IPS-18c (cell line): ENCODE results near the gene MPPE1.
"Not testable (repeated sequence)": the region's sequence is repeated elsewhere in the genome, so short reads cannot be mapped to it uniquely, and the experiment has no call there.

Source experiments
- H3K4me3 ChIP-seq: 2 replicates; pipeline ENCODE4 v1.7.0; 2013; ENCODE audit warnings: low read depth, mild to moderate bottlenecking, low read length, moderate library complexity; ENCODE audit not compliant: insufficient read depth
- H3K9me3 ChIP-seq: one replicate; pipeline ENCODE4 v1.6.1; 2013; ENCODE audit warnings: mild to moderate bottlenecking, low read length, moderate library complexity; ENCODE audit not compliant: control insufficient read depth, insufficient read depth

The MPPE1 gene, protein sequence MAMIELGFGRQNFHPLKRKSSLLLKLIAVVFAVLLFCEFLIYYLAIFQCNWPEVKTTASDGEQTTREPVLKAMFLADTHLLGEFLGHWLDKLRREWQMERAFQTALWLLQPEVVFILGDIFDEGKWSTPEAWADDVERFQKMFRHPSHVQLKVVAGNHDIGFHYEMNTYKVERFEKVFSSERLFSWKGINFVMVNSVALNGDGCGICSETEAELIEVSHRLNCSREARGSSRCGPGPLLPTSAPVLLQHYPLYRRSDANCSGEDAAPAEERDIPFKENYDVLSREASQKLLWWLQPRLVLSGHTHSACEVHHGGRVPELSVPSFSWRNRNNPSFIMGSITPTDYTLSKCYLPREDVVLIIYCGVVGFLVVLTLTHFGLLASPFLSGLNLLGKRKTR

DNA sequence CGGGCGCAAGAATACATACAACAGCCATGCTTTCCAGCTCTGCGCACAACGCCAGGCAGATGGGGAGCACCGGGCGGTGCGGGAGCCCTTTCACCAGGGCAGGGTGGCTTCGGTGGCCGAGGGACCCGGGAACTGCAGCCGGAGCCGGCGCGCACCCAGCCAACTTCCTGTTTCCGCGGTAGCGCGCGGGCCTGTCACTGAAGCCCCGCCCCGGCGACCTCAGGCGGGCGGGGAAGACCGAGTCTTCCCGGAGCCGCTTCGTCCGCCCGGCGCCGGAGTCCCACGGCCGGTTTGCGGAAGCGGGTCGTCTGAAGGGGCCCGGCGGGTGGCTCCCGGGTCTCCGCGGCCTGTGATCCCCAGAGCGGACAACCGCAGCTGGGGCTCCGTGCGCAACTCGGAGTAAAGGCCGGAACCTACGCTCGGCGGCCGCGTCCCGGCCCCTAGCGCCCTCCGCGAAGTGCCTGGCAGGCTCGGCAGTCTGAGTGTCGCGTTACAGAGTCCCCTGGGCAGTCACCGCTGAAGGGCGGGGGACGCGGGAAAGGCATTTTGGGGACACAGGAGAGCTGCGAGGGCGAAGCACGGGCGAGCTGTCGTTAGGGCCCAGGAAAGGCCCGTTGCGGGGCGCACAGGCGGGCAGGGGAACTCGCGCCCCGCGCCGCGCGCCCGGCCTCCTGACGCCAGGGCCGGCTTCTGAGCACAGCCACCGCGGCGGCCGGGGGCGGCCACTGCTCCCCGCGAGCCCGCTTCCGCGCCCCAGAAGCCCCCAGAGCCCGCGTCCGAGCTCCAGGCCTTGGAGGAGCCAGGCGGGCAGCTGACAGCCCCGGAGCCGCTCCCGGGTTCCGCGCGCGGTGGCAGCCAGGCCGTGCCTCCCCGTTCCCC is at the start of gene MPPE1:
TSS of gene MPPE1 (minus strand) at position 136 of the 879 bp plus-strand sequence. CDS start 11,053 bp downstream, outside the sequence.
- peaks cover 2% of the 10 kb centered on the region for H3K9me3 ChIP-seq
- H3K4me3 ChIP-seq = peak within 1 kb of the TSS; percentile 85

DNA sequence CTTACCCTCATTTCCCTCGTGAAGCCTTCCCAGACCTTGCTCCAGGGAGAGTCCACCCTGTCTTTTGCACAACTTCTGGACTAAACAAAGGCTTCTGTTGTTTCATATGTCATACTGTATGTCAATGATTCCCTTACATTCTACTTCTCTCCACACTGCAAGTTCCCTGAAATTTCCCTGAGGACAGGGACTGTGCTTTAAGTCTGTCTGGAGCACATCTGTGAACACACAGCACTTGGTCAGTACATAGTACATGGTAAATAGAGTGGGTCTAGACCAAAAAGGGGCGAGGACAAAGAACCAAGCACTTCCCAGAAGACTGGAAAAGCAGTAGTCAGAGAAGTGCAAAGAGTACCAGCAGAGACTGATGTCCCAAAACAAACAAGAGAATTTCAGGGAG is 49.5 kb upstream of the MPPE1 start:
- Histone ChIP-seq H3K9me3 (peaks cover 6% of the 10 kb centered on the region), H3K4me3 (no peak overlapping the region)

DNA sequence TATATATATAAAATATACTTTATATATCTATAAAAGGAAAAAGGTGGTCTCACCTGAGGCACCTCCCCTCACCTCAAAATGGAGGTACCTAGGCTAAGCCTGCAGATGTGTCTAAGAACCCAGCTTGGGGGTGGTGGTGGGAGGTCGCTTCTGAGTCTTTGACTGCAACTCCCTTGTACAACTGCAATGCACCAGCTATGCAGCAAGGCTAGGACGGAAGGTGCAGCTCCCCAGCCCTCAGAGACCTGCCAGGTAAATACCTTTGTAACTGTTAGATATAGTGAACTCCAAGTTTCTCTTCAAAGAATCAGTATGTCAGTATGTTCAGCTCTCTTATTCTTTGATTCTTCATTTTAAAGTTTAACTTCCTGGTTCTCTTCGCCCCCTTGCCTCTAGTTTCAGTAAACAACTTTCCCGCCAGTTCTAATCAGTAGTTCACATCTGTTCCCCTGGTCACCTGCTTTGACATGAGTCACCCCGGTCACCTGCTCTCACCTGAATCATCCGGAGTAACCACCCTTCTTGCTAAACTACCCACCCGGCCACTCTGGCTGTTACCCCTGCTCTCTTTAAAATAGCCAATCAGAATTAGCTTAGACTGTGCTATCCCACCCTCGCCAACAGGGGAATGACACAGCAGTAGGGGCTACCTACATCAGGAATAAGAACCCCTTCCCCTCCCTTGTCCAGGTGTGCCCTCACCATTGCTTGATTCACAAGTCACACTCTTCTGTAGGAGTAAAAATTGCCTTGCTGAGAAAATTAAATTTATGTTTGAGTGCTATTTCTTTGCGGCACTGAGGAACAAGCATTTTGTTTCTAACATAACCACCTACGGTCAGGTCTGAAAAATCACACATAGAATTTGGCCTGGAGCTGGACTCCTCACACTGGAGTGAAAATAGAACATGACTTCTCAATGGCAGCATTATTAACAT is 48.5 kb upstream of the MPPE1 start:
- Histone ChIP-seq H3K4me3 (no peak overlapping the region), H3K9me3 (peaks cover 6% of the 10 kb centered on the region)

DNA sequence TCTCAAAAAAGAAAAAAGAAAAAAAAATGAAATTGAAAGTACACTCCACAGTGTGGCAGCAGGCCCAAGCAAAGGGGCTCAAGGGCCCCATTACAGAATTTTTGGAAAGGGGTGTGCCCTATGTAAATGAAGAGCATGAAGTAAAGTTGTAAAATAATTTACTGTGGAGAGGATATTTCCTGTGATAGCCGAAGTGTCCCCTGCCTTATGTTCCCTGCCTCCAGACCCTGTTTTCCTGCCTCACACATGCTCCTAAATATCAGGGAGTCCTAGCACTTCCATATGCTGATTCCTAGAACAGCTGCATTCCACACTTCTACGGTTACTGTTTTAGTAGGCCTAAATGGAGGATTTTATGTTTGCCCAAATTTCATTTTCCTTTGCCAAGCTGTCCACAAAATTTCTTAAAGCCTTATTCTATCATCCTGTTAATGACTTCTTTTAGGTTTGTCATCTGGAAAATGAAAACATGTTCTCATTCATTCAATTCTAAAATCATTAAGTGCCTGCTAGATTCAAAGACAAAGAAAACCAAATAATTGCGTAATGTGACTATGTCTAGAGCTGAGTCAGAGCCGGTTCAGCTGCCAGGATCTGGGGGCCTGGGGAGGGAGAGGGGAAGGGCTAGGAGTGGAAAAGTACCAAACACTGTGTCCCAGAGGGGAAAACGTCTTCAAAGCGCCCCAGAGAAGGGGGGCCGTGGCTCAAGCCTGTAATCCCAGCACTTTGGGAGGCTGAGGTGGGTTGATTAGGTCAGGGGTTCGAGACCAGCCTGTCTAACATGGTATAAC is 47.3 kb upstream of the MPPE1 start:
- H3K9me3 ChIP-seq = peaks cover 6% of the 10 kb centered on the region
- no peak overlapping the region for H3K4me3 ChIP-seq

DNA sequence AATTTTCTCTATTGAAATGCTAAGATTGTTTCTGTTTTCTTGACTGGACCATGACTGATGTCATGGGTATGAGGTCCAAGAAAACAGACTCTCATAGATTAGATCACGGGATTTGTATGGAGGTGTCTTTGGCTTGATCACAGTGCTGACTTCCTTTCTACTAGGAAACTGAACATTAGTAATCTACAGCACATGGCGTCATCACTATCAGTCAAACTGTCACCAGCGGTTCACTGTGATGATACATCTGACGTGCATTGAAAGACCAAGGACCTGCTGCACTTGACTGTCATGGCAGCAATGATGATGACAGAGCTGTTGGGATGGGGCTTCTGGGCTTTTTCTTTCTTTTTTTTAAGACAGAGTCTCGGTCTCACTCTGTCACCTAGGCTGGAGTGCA is 45.0 kb upstream of the MPPE1 start:
- Histone ChIP-seq H3K4me3 (no peak overlapping the region), H3K9me3 (peaks cover 6% of the 10 kb centered on the region)

DNA sequence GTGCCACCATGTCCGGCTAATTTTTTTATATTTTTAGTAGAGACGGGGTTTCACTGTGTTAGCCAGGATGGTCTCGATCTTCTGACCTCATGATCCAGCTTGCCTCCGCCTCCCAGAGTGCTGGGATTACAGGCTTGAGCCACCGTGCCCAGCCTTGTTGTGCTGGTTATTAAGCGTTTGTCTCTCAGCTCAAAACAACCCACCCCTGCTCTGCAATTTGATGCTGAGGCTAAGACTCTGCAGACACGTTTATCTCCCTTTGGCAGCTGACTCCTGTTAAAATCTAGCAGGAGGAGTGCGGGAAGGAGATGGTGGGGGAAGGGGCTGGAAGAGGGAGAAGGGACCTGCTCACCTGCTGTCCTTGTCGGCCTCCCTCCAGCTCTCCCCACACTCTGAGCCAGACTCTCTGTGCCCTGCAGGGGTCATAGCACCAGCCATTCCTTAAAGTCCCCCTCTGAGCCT is 43.3 kb upstream of the MPPE1 start:
- H3K4me3 ChIP-seq = no peak overlapping the region

DNA sequence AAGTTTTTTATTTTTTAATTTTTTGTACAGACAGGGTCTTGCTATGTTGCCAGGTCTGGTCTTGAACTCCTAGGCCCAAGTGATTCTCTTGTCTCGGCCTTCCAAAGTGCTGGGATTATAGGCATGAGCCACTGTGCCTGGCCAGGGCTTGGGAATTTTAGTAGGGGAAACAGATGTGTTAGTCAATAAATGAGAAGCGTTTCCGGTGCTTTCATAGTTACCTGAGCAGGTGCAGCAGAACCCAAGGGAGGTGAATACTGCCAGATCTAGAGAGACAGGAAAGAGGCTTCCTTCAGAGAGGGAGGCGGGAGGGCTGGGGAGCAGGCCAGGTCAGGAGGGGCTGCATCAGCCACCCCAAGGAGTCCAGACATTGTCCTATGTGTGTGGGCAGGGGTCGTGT is 42.7 kb upstream of the MPPE1 start:
- Histone ChIP-seq H3K9me3 (no peaks in the 10 kb centered on the region), H3K4me3 (no peak overlapping the region)

More for the DNA sequence above, 43.3 kb upstream of the MPPE1 start:
- peaks cover 2% of the 10 kb centered on the region for H3K9me3 ChIP-seq

DNA sequence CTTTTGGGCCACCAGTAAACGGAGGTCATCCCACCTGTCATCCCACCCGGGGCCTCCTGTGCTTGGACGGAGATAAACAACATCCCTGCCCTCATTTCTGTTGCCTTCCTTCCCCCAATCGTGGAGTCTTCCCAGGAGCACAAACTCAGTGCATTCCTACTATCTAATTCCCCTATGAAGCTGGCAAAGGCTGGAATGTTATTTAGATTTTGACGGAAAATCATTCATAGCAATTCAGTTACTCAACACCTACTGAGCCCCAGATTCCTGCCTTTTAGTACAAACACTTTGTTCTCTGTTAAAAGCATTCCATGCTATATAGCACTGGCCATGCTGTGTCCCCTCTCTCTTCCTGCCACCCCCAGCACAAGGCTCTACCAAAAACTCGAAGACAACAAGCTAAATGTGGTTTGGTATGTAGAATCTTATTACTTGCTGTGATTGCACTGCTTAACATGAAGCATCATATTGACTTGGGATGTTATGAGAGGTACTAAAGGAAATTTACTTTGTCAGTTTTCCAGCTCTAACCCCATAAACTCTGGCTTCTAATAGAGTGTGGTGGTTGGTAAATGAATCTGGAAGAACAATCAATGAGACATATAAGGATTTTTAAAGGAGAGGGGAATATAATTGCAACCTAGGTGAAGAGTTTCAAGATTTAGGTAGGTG is 40.9 kb upstream of the MPPE1 start:
- Histone ChIP-seq H3K4me3 (no peak overlapping the region), H3K9me3 (no peaks in the 10 kb centered on the region)

DNA sequence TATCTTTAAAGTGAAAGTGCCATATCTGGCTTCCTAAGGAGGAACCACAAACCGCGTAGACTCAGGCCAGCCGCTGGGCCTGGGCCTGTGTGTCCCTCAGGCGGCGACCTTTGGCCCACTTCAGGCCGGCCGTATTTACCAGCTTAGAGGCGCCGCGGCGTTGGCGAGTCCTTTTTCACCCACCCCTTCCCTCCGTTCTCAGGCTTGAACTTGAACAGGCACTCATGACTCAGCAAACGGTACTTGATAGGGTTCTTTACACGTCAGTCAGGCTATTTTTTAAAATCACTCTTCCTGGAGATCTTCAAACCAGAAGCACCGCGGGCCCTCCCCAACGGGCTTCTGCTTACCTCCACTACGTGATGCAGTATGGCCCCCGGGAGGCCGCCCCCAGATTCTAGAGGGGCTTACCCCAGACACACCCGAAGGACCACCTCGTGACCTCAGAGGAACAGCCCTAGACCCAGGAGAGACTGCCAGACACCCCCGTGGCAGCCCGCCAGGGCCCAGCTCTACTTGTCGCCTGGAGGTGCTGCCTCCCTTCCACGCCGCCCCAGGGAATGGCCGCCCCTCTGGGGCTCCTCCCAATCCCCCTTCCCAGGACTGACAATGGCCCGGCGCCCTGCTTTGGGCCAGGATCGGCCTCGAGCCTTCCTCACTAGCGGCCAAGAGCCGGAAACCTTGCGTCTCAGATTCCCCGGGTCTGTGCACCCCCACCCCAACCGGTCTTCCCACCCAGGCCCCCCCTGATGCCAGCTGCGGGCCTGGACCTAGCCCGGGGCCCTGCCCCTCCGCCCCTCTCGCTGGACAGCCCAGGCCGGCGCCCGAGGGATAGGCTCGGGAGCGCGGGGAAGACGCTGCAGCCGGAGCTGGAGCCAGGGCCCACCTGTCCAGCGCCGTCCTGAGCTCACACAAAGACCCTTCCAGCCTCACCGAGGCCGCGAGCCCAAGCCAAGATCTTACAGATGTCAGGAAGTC is 39.4 kb upstream of the MPPE1 start:
- peak overlapping the region; percentile 58 for H3K4me3 ChIP-seq

DNA sequence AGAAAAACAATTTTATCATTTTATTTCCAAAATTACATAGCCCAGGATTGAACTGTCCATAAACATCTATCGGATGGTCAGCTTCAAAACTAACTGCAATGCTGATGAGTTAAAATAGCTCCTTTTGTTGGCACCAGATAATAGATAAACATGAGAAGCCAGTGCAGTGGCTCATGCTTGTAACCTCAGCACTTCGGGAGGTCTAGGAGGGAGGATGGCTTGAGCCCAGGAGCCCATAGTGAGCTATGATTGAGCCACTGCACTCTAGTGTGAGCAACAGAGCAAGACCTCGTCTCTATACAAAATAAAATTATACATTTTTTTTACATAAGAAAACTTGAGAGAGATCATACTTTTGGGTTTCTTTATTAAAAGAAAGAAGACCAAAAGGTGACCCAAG is 38.6 kb upstream of the MPPE1 start:
- Histone ChIP-seq H3K9me3 (no peaks in the 10 kb centered on the region), H3K4me3 (no peak overlapping the region)

More for the DNA sequence above, 39.4 kb upstream of the MPPE1 start:
- H3K9me3 ChIP-seq = no peaks in the 10 kb centered on the region

DNA sequence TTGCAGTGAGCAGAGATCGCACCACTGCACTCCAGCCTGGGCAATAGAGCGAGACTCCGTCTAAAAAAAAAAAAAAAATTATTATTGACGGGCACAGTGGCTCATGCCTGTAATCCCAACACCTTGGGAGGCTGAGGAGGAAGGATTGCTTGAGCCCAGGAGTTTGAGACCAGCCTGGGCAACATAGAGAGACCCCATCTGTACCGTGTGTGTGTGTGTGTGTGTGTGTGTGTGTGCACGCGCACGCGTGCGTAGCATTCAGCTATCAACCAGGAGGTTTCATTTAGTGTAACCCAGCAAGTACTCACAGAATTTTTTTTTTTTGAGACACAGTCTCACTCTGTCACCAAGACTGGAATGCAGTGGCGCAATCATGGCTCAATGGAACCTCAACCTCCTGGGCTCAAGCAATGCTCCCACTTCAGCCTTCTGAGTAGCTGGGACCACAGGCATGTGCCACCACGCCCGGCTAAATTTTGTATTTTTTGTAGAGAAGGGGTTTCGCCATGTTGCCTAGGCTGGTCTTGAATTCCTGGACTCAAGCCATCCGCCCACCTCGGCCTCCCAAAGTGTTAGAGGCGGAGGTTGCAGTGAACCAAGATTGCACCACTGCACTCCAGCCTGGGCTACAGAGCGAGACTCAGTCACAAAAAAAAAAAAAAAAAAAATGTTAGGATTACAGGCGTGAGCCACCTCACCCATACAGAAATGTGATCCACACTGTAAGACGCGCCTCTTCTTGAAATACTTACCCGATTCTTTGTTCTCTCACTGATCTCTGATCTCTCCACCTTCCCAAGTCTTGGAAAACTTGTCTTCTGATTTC is 37.9 kb upstream of the MPPE1 start:
- not testable (repeated sequence) for H3K4me3 ChIP-seq, H3K9me3 ChIP-seq

DNA sequence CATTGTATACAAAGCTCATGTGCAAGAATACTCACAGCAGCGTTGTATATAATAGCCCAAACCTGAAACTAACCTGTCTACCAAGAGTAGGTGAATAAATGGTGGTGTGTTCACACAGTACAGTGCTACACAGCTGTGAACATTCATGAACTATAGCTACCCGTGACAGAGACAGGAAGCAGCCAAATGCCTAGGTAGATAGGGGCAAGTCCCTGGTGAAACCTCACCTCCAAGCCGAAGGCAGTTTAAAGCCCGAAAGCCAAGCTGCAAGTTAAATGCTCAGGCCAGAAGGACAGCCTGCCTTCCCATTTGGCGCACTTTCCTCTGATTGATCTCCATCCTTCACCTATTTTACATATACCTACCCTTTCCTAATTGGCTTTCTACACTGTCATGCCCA is 36.7 kb upstream of the MPPE1 start:
- Histone ChIP-seq H3K4me3 (no peak overlapping the region), H3K9me3 (no peaks in the 10 kb centered on the region)

DNA sequence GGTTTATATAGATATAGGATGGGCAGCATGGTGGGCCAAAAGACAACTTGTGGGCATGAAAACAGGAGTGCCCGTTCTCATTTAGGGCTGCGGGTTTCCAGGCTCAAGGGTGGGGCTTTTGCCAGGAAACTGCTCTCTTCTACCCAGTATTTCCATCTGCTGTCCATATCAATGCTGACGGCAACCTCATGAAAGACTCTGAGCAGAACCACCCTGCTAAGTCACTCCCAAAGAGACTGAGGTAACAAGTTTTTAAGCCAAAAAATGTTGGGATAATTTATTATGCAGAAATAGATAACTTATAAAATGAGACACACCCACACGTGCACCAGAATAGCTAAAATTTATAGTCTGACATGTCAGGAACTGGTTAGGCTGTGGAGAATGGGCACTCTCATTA is 36.1 kb upstream of the MPPE1 start:
- H3K9me3 ChIP-seq = no peaks in the 10 kb centered on the region
- H3K4me3 ChIP-seq = no peak overlapping the region

DNA sequence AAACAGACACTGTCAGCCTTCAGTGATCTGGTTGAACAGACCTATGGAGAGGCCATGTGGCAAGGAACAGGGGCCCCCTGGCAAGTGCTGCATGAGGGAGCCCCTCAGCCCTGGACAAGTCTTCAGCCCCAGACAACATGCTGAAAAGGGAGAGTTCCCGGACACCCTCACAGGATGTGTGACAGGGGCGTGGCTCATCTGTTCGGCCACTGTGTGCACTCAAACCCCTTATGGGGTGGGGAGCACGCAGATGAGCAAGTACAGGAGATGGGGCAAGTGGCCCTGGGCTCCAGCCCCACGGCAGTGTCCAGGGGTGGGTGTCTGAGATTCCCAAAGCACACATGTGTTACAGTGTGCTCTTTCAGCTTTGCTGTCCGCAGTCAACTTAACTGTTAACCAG is 35.4 kb upstream of the MPPE1 start:
- Histone ChIP-seq H3K4me3 (no peak overlapping the region), H3K9me3 (no peaks in the 10 kb centered on the region)
